D721Med (cell line): ENCODE measurements around the gene PAX2.

Experiments used
- DNase-seq: peaks from one replicate; pipeline ENCODE4 v3.0.0; 2011; ENCODE audit warnings: low spot score; ENCODE audit not compliant: insufficient read length
- FAIRE-seq: peaks from 2 replicates; lab custom pipeline; 2011; peaks lifted over from hg19 to GRCh38; lab: Jason Lieb, UNC
- TF ChIP-seq, protein P1 (sequence below): IDR thresholded peaks from 2 replicates; pipeline ENCODE4 v1.5.1; 2012; ENCODE audit warnings: mild to moderate bottlenecking, control low read depth; ENCODE audit not compliant: insufficient read depth; ENCODE audit errors: missing control alignments

The PAX2 gene

DNA sequence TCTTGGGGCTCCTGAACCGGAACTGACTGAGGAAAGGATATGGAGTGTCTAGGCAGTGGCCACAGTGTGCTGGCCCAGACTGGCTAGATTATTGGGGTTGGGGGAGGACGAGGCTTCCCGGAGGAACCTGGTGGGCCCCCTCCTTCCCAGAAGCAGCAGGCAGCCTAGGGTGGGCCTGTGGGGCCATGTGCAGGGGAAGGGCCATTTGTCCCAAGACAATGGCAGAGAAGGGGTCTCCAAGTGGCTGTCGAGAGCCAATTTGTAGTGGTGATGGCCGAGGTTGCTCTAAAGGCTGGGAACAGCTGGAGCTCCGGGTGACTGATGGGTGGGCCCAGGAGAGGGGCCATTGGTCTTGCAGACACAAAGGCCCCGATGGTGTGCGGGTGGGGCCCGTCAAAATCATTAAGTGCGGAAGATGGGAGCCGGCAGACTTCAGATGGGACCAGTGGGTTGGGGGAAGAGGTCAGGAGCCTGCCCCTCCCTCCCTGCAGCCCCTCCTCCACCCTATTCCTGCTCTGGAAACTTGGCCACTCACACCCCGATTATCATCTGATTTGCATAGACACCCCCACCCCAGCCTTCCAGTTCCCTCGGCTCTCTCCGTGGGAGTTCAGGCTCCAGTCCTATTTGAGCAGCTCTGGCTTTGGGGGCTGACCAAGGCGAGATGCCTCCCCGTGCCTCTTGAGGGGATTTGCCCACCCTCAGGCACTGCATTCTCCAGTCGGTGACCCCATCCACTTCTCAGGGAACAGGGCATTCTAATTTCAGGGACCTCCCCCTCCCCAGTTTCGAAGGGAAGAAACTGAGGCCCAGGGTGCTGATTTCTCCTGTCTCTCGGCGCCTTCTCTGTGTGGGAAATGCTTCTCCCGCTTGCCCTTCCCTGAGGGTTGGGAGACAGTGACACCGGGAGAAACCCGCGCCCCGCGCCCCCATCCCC is 36.0 kb upstream of the PAX2 start:
- DNase-seq (no peak), FAIRE-seq (no peak)

DNA sequence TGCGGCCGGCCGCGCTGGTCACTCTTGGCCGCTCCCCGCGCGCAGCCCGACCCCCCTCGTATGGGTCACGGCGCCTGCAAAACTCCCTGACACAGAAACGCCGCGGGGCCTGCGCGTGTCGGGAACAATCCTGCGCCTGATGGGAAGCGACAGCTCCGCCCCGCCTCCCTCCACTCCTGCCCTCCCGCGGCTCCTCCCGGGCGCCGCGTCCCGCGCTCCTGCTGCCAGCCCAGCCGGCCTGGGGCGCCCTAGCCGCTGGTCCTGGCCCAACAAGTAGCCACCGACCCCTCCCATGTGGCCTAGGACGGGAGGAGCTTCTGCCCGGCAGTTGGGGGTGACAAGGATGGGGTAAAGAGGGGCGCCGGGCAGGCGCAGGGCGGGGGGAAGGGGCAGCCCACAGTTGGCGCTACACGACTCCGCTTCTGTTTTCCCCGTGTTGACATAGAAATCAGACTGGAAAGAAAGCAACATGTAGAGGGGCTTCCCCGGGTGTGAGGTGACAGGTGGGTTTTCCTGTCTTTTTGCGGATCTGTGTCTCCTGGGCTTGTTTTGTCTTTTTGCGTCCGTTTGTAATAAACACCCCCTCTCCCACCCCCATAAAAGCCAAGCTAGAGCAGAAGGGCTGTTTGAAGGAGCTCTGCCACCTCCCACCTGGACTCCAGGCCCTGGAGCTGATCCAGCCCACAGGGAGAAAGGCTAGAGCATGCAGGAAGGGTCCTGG is 35.1 kb upstream of the PAX2 start:
- no peak for FAIRE-seq
- no peak for DNase-seq
- TF ChIP-seq, protein P1, sequence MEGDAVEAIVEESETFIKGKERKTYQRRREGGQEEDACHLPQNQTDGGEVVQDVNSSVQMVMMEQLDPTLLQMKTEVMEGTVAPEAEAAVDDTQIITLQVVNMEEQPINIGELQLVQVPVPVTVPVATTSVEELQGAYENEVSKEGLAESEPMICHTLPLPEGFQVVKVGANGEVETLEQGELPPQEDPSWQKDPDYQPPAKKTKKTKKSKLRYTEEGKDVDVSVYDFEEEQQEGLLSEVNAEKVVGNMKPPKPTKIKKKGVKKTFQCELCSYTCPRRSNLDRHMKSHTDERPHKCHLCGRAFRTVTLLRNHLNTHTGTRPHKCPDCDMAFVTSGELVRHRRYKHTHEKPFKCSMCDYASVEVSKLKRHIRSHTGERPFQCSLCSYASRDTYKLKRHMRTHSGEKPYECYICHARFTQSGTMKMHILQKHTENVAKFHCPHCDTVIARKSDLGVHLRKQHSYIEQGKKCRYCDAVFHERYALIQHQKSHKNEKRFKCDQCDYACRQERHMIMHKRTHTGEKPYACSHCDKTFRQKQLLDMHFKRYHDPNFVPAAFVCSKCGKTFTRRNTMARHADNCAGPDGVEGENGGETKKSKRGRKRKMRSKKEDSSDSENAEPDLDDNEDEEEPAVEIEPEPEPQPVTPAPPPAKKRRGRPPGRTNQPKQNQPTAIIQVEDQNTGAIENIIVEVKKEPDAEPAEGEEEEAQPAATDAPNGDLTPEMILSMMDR, result no peak

More for the DNA sequence above, 36.0 kb upstream of the PAX2 start:
- TF ChIP-seq, protein P1, result no peak

DNA sequence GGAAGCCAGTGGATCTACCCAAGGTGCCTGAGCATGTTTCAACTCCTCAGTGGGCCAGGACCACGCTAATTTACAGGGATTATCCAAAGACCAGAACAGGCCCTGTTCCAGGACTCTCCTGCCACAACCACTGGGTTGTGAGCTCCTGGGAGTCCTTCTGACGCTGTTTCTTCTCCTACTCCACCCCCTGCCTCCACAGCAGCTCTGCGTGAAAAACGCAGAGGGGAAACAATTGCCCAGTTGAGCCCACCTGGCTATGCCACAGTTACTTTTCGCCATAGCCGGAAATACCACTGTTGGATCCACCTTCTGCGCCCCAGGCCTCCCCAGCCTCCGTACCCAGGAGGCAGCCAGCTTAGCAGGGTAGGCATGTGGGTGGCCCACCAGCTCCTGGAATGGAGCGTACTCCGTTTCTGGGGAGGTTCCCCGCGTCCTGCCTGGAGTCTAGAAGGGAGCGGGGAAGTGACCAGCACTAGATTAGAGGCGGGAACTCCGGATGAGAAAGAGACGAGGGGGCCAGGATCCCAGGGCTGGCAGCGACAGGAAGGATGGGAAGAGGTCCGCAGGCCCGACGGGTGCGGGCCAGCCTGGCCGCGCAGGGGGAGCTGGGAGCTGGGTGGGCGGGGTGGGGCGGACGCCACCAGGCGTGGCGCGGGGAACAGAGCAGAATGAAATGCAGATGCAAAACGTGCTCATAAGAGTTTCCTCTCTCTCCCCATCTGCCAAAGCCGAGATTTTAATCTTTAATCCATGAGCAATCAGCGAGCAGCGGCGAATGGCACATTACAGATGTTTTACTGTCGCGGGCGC is 32.1 kb upstream of the PAX2 start:
- DNase-seq, result no peak
- TF ChIP-seq, protein P1, result no peak
- FAIRE-seq, result no peak

DNA sequence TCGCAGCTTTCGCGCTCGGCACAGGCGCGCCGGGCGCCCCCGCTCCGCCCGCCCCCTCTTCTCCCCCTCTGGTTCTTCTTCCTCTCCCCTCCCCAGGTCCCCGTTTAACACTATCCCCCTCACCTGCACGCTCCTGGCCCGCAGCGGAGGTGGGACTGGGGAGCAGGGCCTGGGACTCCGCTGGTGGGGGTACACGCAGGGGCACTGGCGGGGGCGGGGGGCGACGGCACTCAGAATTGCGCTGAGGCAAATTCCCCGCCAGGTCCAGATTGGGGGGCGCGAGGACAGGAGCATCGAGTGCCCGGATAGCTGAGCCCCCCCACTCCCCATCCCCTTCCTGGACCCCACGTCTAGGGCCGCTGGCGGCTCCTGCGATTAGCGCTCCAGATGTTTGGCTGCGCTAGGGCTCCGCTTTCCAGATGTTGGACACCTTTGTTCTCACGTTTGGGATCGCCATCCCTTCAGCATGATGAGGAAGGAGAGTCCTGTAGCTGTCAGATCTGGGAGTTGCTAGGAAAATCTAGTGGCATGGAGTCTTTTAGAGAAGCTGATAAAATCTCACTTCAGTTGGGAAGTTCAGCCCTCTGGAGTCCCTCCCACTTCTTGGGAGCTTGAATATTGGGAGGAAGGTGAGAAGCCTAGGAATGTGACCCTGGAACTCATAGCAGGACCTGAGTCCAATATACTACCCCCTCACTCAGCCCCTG is 31.4 kb upstream of the PAX2 start:
- DNase-seq (no peak), FAIRE-seq (no peak)
- TF ChIP-seq, protein P1, result no peak

DNA sequence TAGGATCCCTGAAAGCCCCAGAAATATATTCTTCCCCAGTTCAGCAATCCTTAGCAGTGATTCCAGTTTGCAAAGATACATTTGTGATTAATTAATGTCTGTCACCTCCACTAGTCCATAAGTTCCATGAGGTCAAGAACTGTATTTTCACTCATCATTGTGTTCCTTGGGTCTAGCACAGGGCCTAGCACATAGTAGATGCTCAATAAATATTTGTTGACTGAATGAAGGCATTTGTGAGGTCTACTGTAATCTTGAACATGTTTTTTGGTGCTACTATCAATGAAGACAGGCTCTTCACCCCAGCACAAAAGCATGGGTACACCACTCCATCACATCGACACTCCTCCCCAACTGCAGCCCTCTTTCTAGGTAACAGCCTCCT is 30.8 kb upstream of the PAX2 start:
- FAIRE-seq, result no peak
- no peak for DNase-seq
- TF ChIP-seq, protein P1, result no peak

DNA sequence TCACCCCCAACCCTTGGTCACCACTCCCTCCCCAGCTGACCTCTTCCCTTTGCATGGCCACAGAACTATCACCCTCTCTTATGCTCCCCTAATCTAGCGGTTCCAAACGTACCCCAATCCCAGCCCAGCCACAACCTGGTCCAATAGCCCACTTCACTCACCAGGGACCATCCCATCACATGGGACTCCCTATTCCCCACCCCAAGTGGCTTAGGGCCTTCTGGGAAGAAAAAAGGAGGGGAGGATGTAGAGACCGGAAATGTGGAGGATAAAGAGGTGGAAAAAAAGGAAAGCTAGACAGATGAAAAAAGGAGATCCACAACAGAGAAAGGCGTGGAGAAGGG is 30.3 kb upstream of the PAX2 start:
- TF ChIP-seq, protein P1, result no peak
- FAIRE-seq (no peak), DNase-seq (no peak)
